Spinal cord (tissue), 10 donors: Measurements from ENCODE around the gene DEPDC1. TPM values are rescaled to one million over a fixed set of nuclear protein-coding genes. Genes with fewer than 3 reads are reported as not detected.

ENCODE experiments used
- DNase-seq, 6 donors: peaks; one replicate each; pipeline versions ENCODE4 v3.0.0 to v3.0.0-alpha.2; 2013 to 2015; ENCODE audit warnings: low spot score in 6 of 6, low read depth in 4 of 6
- H3K27ac ChIP-seq: one replicate; pipeline ENCODE4 v1.5.1; 2013; ENCODE audit warnings: low read depth, low read length, control low read depth
- H3K27me3 ChIP-seq: one replicate; pipeline ENCODE4 v1.6.1; 2013; ENCODE audit warnings: low read length; ENCODE audit not compliant: control insufficient read depth, insufficient read depth
- H3K36me3 ChIP-seq: one replicate; pipeline ENCODE4 v1.6.1; 2013; ENCODE audit warnings: low read length; ENCODE audit not compliant: control insufficient read depth, insufficient read depth
- H3K4me1 ChIP-seq: one replicate; pipeline ENCODE4 v1.6.1; 2013; ENCODE audit warnings: low read length; ENCODE audit not compliant: control insufficient read depth, insufficient read depth
- H3K4me3 ChIP-seq: one replicate; pipeline ENCODE4 v1.5.1; 2013; ENCODE audit warnings: low read depth, low read length, control low read depth
- H3K9me3 ChIP-seq: one replicate; pipeline ENCODE4 v1.6.1; 2013; ENCODE audit warnings: low read length; ENCODE audit not compliant: control insufficient read depth, insufficient read depth
- WGBS: methylation state at CpG from one replicate; pipeline ENCODE4 v1.1.5; 2013; ENCODE audit warnings: missing lambda C conversion rate; ENCODE audit not compliant: insufficient coverage; 5-methylcytosine and 5-hydroxymethylcytosine counted together
- polyA plus RNA-seq, 2 donors: library from polyadenylated mRNA; unstranded; fragments of 120-200 nt; gene quantifications; one replicate each; pipeline ENCODE4 v1.2.1, GENCODE V29; 2013; ENCODE audit not compliant: insufficient read length in 2 of 2
- total RNA-seq, 2 donors: library from RNA; depleted of rRNA in 1 of 2; stranded (reverse); fragments of 120-200 nt in 1 of 2; fragments of >200 nt in 1 of 2; gene quantifications; one replicate each; pipeline versions ENCODE4 v1.2.3 to v1.2.4, GENCODE V29; 2013 to 2014
- donor health status: healthy.

Gene DEPDC1
- total and polyA plus RNA-seq, 4 donors = 3.6 to 8.0 (median 4.8) TPM

DNA sequence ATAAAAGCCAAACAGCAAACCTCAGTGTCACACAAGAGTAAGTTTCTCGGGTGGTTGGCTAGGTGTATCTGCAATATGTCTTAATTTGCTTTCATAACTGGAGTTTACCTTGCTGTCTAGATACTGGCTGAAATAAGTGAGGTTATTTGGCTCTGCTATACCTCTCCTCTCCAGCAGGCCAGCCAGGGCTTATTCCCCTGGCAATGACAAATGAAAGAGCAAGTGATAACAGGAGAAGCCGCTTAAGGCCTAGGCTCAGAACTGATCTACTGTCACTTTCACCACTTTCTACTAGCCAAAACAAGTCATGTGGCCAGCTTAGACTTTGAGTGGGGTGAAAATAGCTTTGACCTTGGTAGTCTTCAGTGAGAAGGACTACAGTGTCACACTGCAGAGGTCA is 42.3 kb downstream of the DEPDC1 start:
- no peak for DNase-seq
- Histone ChIP-seq H3K36me3 (no peaks in the 10 kb centered on the region), H3K4me3 (no peak overlapping the region), H3K27ac (no peak overlapping the region), H3K9me3 (no peaks in the 10 kb centered on the region), H3K4me1 (peaks cover 5% of the 10 kb centered on the region), H3K27me3 (no peaks in the 10 kb centered on the region)
- no CpG with 5 or more reads among the region's 2 CpGs for whole genome bisulfite sequencing

DNA sequence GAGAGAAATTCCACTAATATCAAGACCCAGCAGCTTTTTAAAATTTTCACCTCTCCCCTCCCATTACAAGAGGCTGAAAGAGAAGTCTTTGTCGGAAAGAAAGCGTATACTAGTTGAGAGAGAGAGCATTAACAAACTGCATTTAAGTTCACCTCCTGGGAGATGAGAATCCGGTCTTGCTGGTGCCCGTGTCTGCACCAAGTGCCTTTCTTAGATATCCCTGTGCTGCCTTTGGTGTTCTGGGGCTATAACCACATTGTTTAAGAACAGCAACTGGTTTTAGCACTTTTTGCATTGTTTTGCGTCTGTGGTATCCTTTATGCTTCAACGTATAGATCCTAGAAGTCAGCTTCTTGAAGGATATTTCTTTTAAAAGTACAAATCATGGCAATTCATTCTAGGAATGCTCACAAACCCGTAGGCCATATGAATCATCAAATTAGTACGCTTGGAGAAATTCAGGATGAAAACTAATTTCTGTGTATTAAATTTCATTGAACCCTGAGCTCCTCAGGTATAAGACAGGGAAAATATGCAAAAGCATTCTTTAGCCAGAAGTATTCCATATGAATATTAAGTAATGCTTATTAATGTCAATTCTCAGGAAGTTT is 43.7 kb downstream of the DEPDC1 start:
- no peaks in the 10 kb centered on the region for H3K9me3 ChIP-seq
- H3K4me3 ChIP-seq = no peak overlapping the region
- no peak overlapping the region for H3K27ac ChIP-seq
- H3K27me3 ChIP-seq = no peaks in the 10 kb centered on the region
- H3K36me3 ChIP-seq = no peaks in the 10 kb centered on the region
- WGBS = 73% methylated on average over 4 of the region's 8 CpGs
- H3K4me1 ChIP-seq = peaks cover 5% of the 10 kb centered on the region
- no peak for DNase-seq

DNA sequence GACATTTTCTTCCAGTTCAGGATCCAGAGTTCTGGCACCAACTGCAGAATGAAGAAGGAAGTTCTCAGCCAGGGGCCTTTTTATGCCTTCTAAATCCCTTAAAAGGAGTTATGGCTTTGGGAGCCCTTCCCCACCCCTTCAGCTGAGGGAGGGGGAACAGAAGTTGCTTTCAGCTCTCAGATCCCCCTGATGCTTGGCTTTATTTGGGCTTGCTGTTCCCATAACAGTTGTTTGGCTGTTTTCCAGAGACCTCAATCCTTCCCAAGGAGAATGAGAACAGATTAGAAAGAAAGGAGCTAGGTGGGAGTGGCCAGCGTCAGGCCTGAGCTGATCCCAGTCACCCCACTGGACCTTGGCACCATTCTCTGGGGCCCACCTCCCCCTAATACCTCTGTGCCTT is 47.0 kb downstream of the DEPDC1 start, which contains the start of gene RPE65:
RPE65 (minus strand) TSS at position 54 of the 400 bp plus-strand sequence; CDS start at position 5, 49 bp downstream.
- Histone ChIP-seq H3K27me3 (no peaks in the 10 kb centered on the region), H3K4me1 (peaks cover 5% of the 10 kb centered on the region), H3K4me3 (no peak within 1 kb of the TSS), H3K9me3 (no peaks in the 10 kb centered on the region), H3K36me3 (no peaks in the 10 kb centered on the region), H3K27ac (peak within 1 kb of the TSS; percentile 17)
- peak; percentile 38 to 89 (median 62) for DNase-seq
- no CpG with 5 or more reads among the region's 1 CpG for WGBS

GRCh38 chr1:68448365-68448764 is 48.5 kb downstream of the DEPDC1 start:
- Histone ChIP-seq H3K9me3 (no peaks in the 10 kb centered on the region), H3K4me1 (peaks cover 5% of the 10 kb centered on the region), H3K27me3 (no peaks in the 10 kb centered on the region), H3K27ac (no peak overlapping the region), H3K36me3 (no peaks in the 10 kb centered on the region), H3K4me3 (no peak overlapping the region)
- no peak for DNase-seq
- 92% methylated on average over 2 of the region's 7 CpGs for WGBS

DNA sequence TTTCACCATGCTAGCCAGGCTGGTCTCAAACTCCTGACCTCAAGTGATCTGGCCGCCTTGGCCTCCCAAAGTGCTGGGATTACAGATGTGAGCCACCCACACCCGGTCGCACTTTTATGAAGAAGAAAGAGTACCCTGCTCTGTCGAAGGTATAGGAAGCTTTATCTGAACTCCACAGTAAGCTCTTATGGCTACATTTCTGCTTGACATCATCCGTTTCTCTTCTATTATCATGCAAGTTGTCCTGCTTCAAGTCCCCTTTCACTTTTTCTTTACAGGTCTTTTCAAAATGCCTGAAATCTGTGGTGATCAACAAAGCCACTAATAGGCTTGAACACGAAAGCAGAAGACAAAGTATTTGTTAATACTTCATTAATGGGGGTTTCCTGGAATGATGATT is 51.2 kb downstream of the DEPDC1 start:
- peaks cover 5% of the 10 kb centered on the region for H3K4me1 ChIP-seq
- H3K27ac ChIP-seq = no peak overlapping the region
- H3K4me3 ChIP-seq = no peak overlapping the region
- no peak for DNase-seq
- no peaks in the 10 kb centered on the region for H3K9me3 ChIP-seq
- 70% methylated on average over 2 of the region's 6 CpGs for WGBS
- H3K36me3 ChIP-seq = no peaks in the 10 kb centered on the region
- H3K27me3 ChIP-seq = no peaks in the 10 kb centered on the region

- Histone ChIP-seq H3K27ac (no peak overlapping the region), H3K4me3 (no peak overlapping the region), H3K9me3 (no peaks in the 10 kb centered on the region), H3K27me3 (no peaks in the 10 kb centered on the region), H3K4me1 (no peaks in the 10 kb centered on the region), H3K36me3 (no peaks in the 10 kb centered on the region)
- peak in 1 of 6 donors; percentile 33 for DNase-seq
- WGBS = 91% methylated on average over 2 of the region's 5 CpGs
Measured at GRCh38 chr1:68442822-68443556, 53.9 kb downstream of the DEPDC1 start.

DNA sequence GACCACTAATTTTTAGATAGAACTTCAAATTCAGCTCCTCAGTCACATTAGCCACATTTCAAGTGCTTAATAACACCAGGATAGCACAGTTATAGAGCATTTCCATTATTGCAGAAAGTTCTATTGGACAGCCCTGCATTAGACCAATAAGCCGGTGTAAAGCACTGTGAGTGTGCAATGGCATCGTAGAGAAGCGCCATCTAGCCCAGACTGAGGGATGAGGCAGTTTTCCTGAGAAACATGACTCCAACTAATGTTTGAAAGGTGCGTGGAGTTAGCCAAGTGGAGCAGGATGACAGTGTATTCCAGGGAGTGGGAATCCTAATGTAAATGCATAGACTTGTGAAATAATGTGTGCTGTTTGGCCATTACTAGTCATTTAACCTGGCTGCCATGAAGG is 54.9 kb downstream of the DEPDC1 start:
- Histone ChIP-seq H3K4me1 (no peaks in the 10 kb centered on the region), H3K27ac (no peak overlapping the region), H3K36me3 (no peaks in the 10 kb centered on the region), H3K4me3 (no peak overlapping the region), H3K9me3 (no peaks in the 10 kb centered on the region), H3K27me3 (no peaks in the 10 kb centered on the region)
- 100% methylated on average over 3 of the region's 4 CpGs for WGBS
- DNase-seq = no peak

- DNase-seq = peak in 1 of 6 donors; percentile 23
Measured at GRCh38 chr1:68438310-68438709, 58.6 kb downstream of the DEPDC1 start.

DNA sequence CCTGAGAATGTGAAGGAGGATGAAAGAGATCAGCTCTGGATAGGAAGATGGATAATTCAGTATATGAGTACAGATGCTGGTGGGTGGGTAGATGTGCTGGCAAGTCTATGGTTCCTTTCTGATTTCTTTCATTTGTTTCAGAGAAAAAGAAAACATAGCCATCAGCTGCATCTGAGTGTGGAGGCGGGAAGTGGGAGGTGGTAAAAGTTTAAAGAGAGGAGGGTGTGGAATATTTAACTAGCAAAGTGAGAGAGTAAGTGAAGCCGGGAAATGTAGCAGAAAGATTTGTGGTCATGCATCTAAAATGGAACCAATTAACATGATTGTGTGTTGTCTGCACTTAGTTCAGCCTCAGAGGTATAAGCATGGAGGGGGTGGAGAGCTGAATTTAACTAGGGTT is 63.5 kb downstream of the DEPDC1 start:
- 79% methylated on average over 2 of the region's 2 CpGs for WGBS
- H3K27me3 ChIP-seq = no peaks in the 10 kb centered on the region
- no peaks in the 10 kb centered on the region for H3K4me1 ChIP-seq
- no peaks in the 10 kb centered on the region for H3K9me3 ChIP-seq
- H3K36me3 ChIP-seq = no peaks in the 10 kb centered on the region
- H3K4me3 ChIP-seq = no peak overlapping the region
- DNase-seq = no peak
- H3K27ac ChIP-seq = no peak overlapping the region

More at GRCh38 chr1:68438310-68438709, 58.6 kb downstream of the DEPDC1 start:
- Histone ChIP-seq H3K4me1 (no peaks in the 10 kb centered on the region), H3K36me3 (no peaks in the 10 kb centered on the region), H3K27ac (no peak overlapping the region), H3K4me3 (no peak overlapping the region), H3K27me3 (no peaks in the 10 kb centered on the region), H3K9me3 (no peaks in the 10 kb centered on the region)
- WGBS = 57% methylated on average over 2 of the region's 3 CpGs

- no peaks in the 10 kb centered on the region for H3K9me3 ChIP-seq
- no peaks in the 10 kb centered on the region for H3K36me3 ChIP-seq
- no CpG with 5 or more reads among the region's 3 CpGs for WGBS
- H3K27ac ChIP-seq = no peak overlapping the region
- H3K4me3 ChIP-seq = no peak overlapping the region
- H3K4me1 ChIP-seq = no peaks in the 10 kb centered on the region
- no peaks in the 10 kb centered on the region for H3K27me3 ChIP-seq
- DNase-seq = no peak
Measured at GRCh38 chr1:68431076-68431475, 65.8 kb downstream of the DEPDC1 start.
